ENCODE results near the gene ZNF587B.
"Not testable (repeated sequence)": the region's sequence is repeated elsewhere in the genome, so short reads cannot be mapped to it uniquely, and the experiment has no call there.

DNA sequence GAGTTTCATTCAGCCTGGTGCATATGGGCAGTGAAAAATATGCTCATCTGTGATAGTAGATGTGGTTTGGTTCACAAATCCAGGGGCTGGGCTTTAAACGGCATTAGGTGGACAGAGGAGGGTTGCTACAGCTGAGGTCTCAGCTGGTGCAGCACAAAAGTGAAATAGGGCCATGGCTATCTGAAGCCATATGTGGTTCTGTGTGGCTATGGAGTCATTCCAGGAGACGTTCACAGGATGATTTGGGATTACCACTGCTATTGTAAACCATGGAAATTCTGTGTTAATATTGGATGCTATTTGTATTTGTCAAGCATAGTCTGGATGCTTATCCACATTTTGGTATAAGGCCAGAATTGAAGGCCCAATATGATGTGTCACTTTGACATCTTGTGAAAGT is 24.0 kb downstream of the ZNF587B start:
- TF ChIP-seq, protein P1, sequence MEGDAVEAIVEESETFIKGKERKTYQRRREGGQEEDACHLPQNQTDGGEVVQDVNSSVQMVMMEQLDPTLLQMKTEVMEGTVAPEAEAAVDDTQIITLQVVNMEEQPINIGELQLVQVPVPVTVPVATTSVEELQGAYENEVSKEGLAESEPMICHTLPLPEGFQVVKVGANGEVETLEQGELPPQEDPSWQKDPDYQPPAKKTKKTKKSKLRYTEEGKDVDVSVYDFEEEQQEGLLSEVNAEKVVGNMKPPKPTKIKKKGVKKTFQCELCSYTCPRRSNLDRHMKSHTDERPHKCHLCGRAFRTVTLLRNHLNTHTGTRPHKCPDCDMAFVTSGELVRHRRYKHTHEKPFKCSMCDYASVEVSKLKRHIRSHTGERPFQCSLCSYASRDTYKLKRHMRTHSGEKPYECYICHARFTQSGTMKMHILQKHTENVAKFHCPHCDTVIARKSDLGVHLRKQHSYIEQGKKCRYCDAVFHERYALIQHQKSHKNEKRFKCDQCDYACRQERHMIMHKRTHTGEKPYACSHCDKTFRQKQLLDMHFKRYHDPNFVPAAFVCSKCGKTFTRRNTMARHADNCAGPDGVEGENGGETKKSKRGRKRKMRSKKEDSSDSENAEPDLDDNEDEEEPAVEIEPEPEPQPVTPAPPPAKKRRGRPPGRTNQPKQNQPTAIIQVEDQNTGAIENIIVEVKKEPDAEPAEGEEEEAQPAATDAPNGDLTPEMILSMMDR (IDR thresholded peaks at IDR 0.05): not testable (repeated sequence)
- not testable (repeated sequence) for TF ChIP-seq POLR2A (IDR thresholded peaks at IDR 0.05)

Data from thyroid gland (tissue), 4 donors.